Activated CD4-positive, alpha-beta T cell treated with anti-CD3 and anti-CD28 coated beads, Interleukin-2, amount 10 ng/mL, durations not matched to agents 7 days and 5 days (primary cell): ENCODE measurements around the gene DHRS3. TPM values are rescaled to one million over a fixed set of nuclear protein-coding genes. Genes with fewer than 3 reads are reported as not detected.
"Not testable (repeated sequence)": the region's sequence is repeated elsewhere in the genome, so short reads cannot be mapped to it uniquely, and the experiment has no call there.

Experiments used
- CTCF ChIA-PET: fragments of 350-600 bp; sonication (Branson Sonifier 250); formaldehyde crosslinking; loops from one replicate; lab custom pipeline; 2021; ENCODE audit warnings: antibody characterized with exemption; lab: Charles Lee
- POLR2A ChIA-PET: fragments of 350-600 bp; sonication (Branson Sonifier 250); formaldehyde crosslinking; loops from one replicate; lab custom pipeline; 2021; ENCODE audit warnings: antibody characterized with exemption; lab: Charles Lee
- DNase-seq: peaks from one replicate; pipeline ENCODE4 v3.0.0-alpha.2; 2020
- H3K27ac Mint-ChIP-seq: one replicate; pipeline ENCODE4 v1.8.0; 2021; ENCODE audit warnings: mild to moderate bottlenecking, moderate library complexity, mixed read lengths
- H3K27me3 Mint-ChIP-seq: one replicate; pipeline ENCODE4 v1.8.0; 2021; ENCODE audit warnings: mixed read lengths
- H3K36me3 Mint-ChIP-seq: one replicate; pipeline ENCODE4 v1.8.0; 2021; ENCODE audit warnings: low read depth, mixed read lengths
- H3K4me1 Mint-ChIP-seq: one replicate; pipeline ENCODE4 v1.8.0; 2021; ENCODE audit warnings: mixed read lengths
- H3K4me3 Mint-ChIP-seq: one replicate; pipeline ENCODE4 v1.8.0; 2021; ENCODE audit warnings: mild to moderate bottlenecking, moderate library complexity, mixed read lengths
- H3K9me3 Mint-ChIP-seq: one replicate; pipeline ENCODE4 v1.8.0; 2021; ENCODE audit warnings: mixed read lengths
- total RNA-seq, 2 experiments: library from RNA; stranded (reverse); gene quantifications; one replicate each; pipeline ENCODE4 v1.2.3, GENCODE V29; 2021

DHRS3 gene
- total RNA-seq, 2 experiments from 2014 or later = 30.3 to 31.2 TPM

GRCh38 chr1:12654004-12654567 lies 36.1 kb upstream of the DHRS3 start:
- Mint-ChIP-seq H3K27ac (no peak overlapping the region), H3K27me3 (peaks cover 11% of the 10 kb centered on the region), H3K36me3 (no peaks in the 10 kb centered on the region), H3K9me3 (no peaks in the 10 kb centered on the region), H3K4me3 (no peak overlapping the region), H3K4me1 (peaks cover 9% of the 10 kb centered on the region)
- DNase-seq = no peak
- CTCF ChIA-PET = no interaction called here
- POLR2A ChIA-PET = no interaction called here

- H3K4me3 Mint-ChIP-seq = no peak overlapping the region
- DNase-seq = no peak
- peaks cover 10% of the 10 kb centered on the region for H3K27me3 Mint-ChIP-seq
- ChIA-PET POLR2A (no interaction called here), CTCF (interaction anchor here (1.6 kb wide), 1 partner anchor 9 kb away, joined by 7 read pairs; no protein-coding TSS in a partner anchor)
- H3K36me3 Mint-ChIP-seq = no peaks in the 10 kb centered on the region
- no peaks in the 10 kb centered on the region for H3K9me3 Mint-ChIP-seq
- no peaks in the 10 kb centered on the region for H3K4me1 Mint-ChIP-seq
- no peak overlapping the region for H3K27ac Mint-ChIP-seq
Measured at GRCh38 chr1:12649971-12650421, 32.0 kb upstream of the DHRS3 start.

- Mint-ChIP-seq H3K36me3 (no peaks in the 10 kb centered on the region), H3K4me3 (no peak overlapping the region), H3K27ac (no peak overlapping the region), H3K9me3 (no peaks in the 10 kb centered on the region), H3K27me3 (peaks cover 10% of the 10 kb centered on the region), H3K4me1 (no peaks in the 10 kb centered on the region)
- DNase-seq = no peak
- ChIA-PET POLR2A (no interaction called here), CTCF (no interaction called here)
Measured at GRCh38 chr1:12648741-12649140, 30.7 kb upstream of the DHRS3 start.

GRCh38 chr1:12645401-12645800 lies 27.4 kb upstream of the DHRS3 start:
- H3K4me1 Mint-ChIP-seq, POLR2A ChIA-PET, H3K36me3 Mint-ChIP-seq, H3K27ac Mint-ChIP-seq, H3K4me3 Mint-ChIP-seq, H3K27me3 Mint-ChIP-seq, DNase-seq: not testable (repeated sequence)
- CTCF ChIA-PET = interaction anchor here (1.1 kb wide), 1 partner anchor 14 kb away, joined by 3 read pairs; no protein-coding TSS in a partner anchor
- peaks cover 15% of the 10 kb centered on the region for H3K9me3 Mint-ChIP-seq

GRCh38 chr1:12644829-12645228 lies 26.8 kb upstream of the DHRS3 start:
- DNase-seq = no peak
- CTCF ChIA-PET = interaction anchor here (0.6 kb wide), 1 partner anchor 375 kb away, joined by 3 read pairs; no protein-coding TSS in a partner anchor
- Mint-ChIP-seq H3K4me3 (no peak overlapping the region), H3K4me1 (no peaks in the 10 kb centered on the region), H3K9me3 (peaks cover 21% of the 10 kb centered on the region), H3K27me3 (peaks cover 9% of the 10 kb centered on the region), H3K36me3 (peaks cover 7% of the 10 kb centered on the region), H3K27ac (no peak overlapping the region)
- POLR2A ChIA-PET = no interaction called here

- no peak overlapping the region for H3K27ac Mint-ChIP-seq
- peaks cover 7% of the 10 kb centered on the region for H3K36me3 Mint-ChIP-seq
- DNase-seq = no peak
- ChIA-PET POLR2A (no interaction called here), CTCF (interaction anchor here (0.6 to 1.3 kb wide), 2 partner anchors 14 to 375 kb away, joined by 3 read pairs; no protein-coding TSS in a partner anchor)
- peaks cover 9% of the 10 kb centered on the region for H3K27me3 Mint-ChIP-seq
- H3K4me3 Mint-ChIP-seq = no peak overlapping the region
- H3K9me3 Mint-ChIP-seq = peaks cover 27% of the 10 kb centered on the region
- H3K4me1 Mint-ChIP-seq = no peaks in the 10 kb centered on the region
Measured at GRCh38 chr1:12644237-12644636, 26.2 kb upstream of the DHRS3 start.

GRCh38 chr1:12643785-12644184 lies 25.8 kb upstream of the DHRS3 start, which contains the start of gene AADACL4:
Gene AADACL4, plus strand, starts transcription at chr1:12644085. Its CDS starts 462 bp downstream, at chr1:12644547.
- CTCF ChIA-PET = interaction anchor here (0.7 to 1.3 kb wide), 2 partner anchors 14 to 949 kb away, joined by 3 to 4 read pairs; no protein-coding TSS in a partner anchor
- no peak for DNase-seq
- POLR2A ChIA-PET = no interaction called here
- H3K27me3 Mint-ChIP-seq = peaks cover 5% of the 10 kb centered on the region
- H3K4me1 Mint-ChIP-seq = no peaks in the 10 kb centered on the region
- H3K9me3 Mint-ChIP-seq = peaks cover 27% of the 10 kb centered on the region
- peaks cover 7% of the 10 kb centered on the region for H3K36me3 Mint-ChIP-seq
- no peak within 1 kb of the TSS for H3K4me3 Mint-ChIP-seq
- H3K27ac Mint-ChIP-seq = no peak within 1 kb of the TSS

GRCh38 chr1:12643079-12643478 lies 25.1 kb upstream of the DHRS3 start:
- POLR2A ChIA-PET = no interaction called here
- no peak overlapping the region for H3K27ac Mint-ChIP-seq
- DNase-seq = no peak

GRCh38 chr1:12640958-12641272 lies 22.9 kb upstream of the DHRS3 start:
- no peak overlapping the region for H3K4me3 Mint-ChIP-seq

More at GRCh38 chr1:12643079-12643478, 25.1 kb upstream of the DHRS3 start:
- H3K36me3 Mint-ChIP-seq = peaks cover 7% of the 10 kb centered on the region
- peaks cover 3% of the 10 kb centered on the region for H3K27me3 Mint-ChIP-seq
- CTCF ChIA-PET = interaction anchor here (0.7 to 1.3 kb wide), 2 partner anchors 15 to 948 kb away, joined by 3 to 4 read pairs; no protein-coding TSS in a partner anchor
- no peaks in the 10 kb centered on the region for H3K4me1 Mint-ChIP-seq
- peaks cover 30% of the 10 kb centered on the region for H3K9me3 Mint-ChIP-seq
- no peak overlapping the region for H3K4me3 Mint-ChIP-seq

GRCh38 chr1:12640237-12640957 lies 22.4 kb upstream of the DHRS3 start:
- Mint-ChIP-seq H3K4me1 (no peaks in the 10 kb centered on the region), H3K4me3 (no peak overlapping the region), H3K9me3 (peaks cover 34% of the 10 kb centered on the region), H3K27me3 (peaks cover 3% of the 10 kb centered on the region), H3K36me3 (peaks cover 7% of the 10 kb centered on the region), H3K27ac (no peak overlapping the region)
- ChIA-PET CTCF (interaction anchor here (1.0 to 1.2 kb wide), 2 partner anchors 9 to 257 kb away, joined by 3 read pairs; no protein-coding TSS in a partner anchor), POLR2A (no interaction called here)
- DNase-seq = no peak

More at GRCh38 chr1:12640958-12641272, 22.9 kb upstream of the DHRS3 start:
- DNase-seq = no peak
- CTCF ChIA-PET = interaction anchor here (1.0 to 1.2 kb wide), 2 partner anchors 10 to 258 kb away, joined by 3 read pairs; no protein-coding TSS in a partner anchor
- peaks cover 34% of the 10 kb centered on the region for H3K9me3 Mint-ChIP-seq
- H3K27ac Mint-ChIP-seq = no peak overlapping the region
- H3K27me3 Mint-ChIP-seq = peaks cover 3% of the 10 kb centered on the region
- H3K4me1 Mint-ChIP-seq = no peaks in the 10 kb centered on the region
- H3K36me3 Mint-ChIP-seq = peaks cover 7% of the 10 kb centered on the region
- POLR2A ChIA-PET = no interaction called here

- no peak overlapping the region for H3K4me3 Mint-ChIP-seq
- H3K9me3 Mint-ChIP-seq = peaks cover 34% of the 10 kb centered on the region
- ChIA-PET POLR2A (no interaction called here), CTCF (interaction anchor here (0.6 to 0.7 kb wide), 2 partner anchors 343 to 521 kb away, joined by 3 read pairs; no protein-coding TSS in a partner anchor)
- no peak for DNase-seq
- H3K4me1 Mint-ChIP-seq = peaks cover 4% of the 10 kb centered on the region
- H3K36me3 Mint-ChIP-seq = peaks cover 7% of the 10 kb centered on the region
- H3K27ac Mint-ChIP-seq = no peak overlapping the region
- peaks cover 3% of the 10 kb centered on the region for H3K27me3 Mint-ChIP-seq
Measured at GRCh38 chr1:12637693-12638092, 19.7 kb upstream of the DHRS3 start.

GRCh38 chr1:12636098-12636950 lies 18.3 kb upstream of the DHRS3 start:
- ChIA-PET CTCF (no interaction called here), POLR2A (no interaction called here)
- Mint-ChIP-seq H3K36me3 (peaks cover 7% of the 10 kb centered on the region), H3K4me3 (no peak overlapping the region), H3K9me3 (peaks cover 29% of the 10 kb centered on the region), H3K4me1 (peaks cover 4% of the 10 kb centered on the region), H3K27me3 (peaks cover 6% of the 10 kb centered on the region), H3K27ac (no peak overlapping the region)
- DNase-seq = no peak
